ENCODE data around the gene ERGIC1. TPM values are rescaled to one million over a fixed set of nuclear protein-coding genes. Genes with fewer than 3 reads are reported as not detected.

The ERGIC1 gene
- total and polyA plus RNA-seq, 2 of the 13 experiments (the other 11 are each of a cell fraction or from before 2014, with no cell fraction given), result 78.5 to 184 TPM

DNA sequence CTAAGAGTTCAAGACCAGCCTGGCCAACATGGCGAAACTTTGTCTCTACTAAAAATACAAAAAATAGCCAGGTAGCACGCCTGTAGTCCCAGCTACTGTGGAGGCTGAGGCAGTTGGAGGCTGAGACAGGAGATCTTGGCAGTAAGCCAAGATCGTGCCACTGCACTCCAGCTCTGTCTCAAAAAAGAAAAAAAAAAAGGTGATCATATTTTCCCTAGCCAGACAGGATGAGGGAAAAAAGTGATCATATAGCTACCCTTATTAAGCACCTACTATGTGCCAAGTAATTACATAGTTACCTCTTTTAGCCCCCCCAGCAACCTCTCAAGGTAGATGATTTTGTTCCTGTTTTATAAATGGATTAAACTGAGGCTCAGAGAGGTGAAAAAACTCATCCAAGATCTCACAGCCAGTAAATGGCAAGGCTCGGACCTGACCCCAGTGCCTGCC lies 107.0 kb downstream of the ERGIC1 start:
- no peak overlapping the region for H3K4me3 ChIP-seq (replicated peaks in 1 of 3; ENCODE audit: insufficient read depth in 1 of 3, low read depth in 2 of 3, low read length in 3 of 3)
- intact Hi-C loops (cut with micrococcal nuclease; ENCODE audit: unreplicated experiment) (no loop called here), in situ Hi-C loops (cut with HindIII; ENCODE audit: extremely low pct_ligation_motif_present, low pct_unique_long_range_greater_than_20kb) (no loop called here)
- ChIA-PET POLR2A (no interaction called here), CTCF (ENCODE audit: low intra/inter-chr PET ratio, low total read pairs) (no interaction called here)
- no peaks in the 10 kb centered on the region for H4K20me1 ChIP-seq (ENCODE audit: insufficient read depth, low read length)
- no peaks in the 10 kb centered on the region for H3K9me3 ChIP-seq (ENCODE audit: low read length)
- H3K9ac ChIP-seq (ENCODE audit: insufficient read depth, low read depth, low read length), result no peak overlapping the region
- FAIRE-seq, result no peak
- no peaks in the 10 kb centered on the region for H3K4me1 ChIP-seq (ENCODE audit: insufficient read depth, low read length)
- 94% methylated on average over 4 of the region's 4 CpGs for WGBS (ENCODE audit: low lambda C conversion rate)
- no TSS peak for BruUV-seq (replicated peaks)
- no peak overlapping the region for H3K27ac ChIP-seq (ENCODE audit: extremely low read length, insufficient read depth, low read length)
- H3K36me3 ChIP-seq (replicated peaks in 1 of 2; ENCODE audit: control insufficient read depth in 1 of 2, insufficient read depth in 2 of 2, low read length in 2 of 2), result peaks cover 20 to 65% of the 10 kb centered on the region in 2 experiments
- H3K27me3 ChIP-seq (ENCODE audit: control insufficient read depth in 1 of 2, insufficient read depth in 2 of 2, low read length in 2 of 2), result no peaks in the 10 kb centered on the region
- no peak overlapping the region for H3K4me2 ChIP-seq (ENCODE audit: low read depth, low read length)
- no peak for DNase-seq (ENCODE audit: low spot score)
- no peak for TF ChIP-seq RFX1 (IDR thresholded peaks at IDR 0.05)
- TF ChIP-seq ZNF547 (CRISPR knock-in tag; IDR thresholded peaks at IDR 0.05), result no peak
- TF ChIP-seq, protein P1, sequence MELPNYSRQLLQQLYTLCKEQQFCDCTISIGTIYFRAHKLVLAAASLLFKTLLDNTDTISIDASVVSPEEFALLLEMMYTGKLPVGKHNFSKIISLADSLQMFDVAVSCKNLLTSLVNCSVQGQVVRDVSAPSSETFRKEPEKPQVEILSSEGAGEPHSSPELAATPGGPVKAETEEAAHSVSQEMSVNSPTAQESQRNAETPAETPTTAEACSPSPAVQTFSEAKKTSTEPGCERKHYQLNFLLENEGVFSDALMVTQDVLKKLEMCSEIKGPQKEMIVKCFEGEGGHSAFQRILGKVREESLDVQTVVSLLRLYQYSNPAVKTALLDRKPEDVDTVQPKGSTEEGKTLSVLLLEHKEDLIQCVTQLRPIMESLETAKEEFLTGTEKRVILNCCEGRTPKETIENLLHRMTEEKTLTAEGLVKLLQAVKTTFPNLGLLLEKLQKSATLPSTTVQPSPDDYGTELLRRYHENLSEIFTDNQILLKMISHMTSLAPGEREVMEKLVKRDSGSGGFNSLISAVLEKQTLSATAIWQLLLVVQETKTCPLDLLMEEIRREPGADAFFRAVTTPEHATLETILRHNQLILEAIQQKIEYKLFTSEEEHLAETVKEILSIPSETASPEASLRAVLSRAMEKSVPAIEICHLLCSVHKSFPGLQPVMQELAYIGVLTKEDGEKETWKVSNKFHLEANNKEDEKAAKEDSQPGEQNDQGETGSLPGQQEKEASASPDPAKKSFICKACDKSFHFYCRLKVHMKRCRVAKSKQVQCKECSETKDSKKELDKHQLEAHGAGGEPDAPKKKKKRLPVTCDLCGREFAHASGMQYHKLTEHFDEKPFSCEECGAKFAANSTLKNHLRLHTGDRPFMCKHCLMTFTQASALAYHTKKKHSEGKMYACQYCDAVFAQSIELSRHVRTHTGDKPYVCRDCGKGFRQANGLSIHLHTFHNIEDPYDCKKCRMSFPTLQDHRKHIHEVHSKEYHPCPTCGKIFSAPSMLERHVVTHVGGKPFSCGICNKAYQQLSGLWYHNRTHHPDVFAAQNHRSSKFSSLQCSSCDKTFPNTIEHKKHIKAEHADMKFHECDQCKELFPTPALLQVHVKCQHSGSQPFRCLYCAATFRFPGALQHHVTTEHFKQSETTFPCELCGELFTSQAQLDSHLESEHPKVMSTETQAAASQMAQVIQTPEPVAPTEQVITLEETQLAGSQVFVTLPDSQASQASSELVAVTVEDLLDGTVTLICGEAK (IDR thresholded peaks at IDR 0.05), result no peak
- TF ChIP-seq, protein P1 (CRISPR knock-in tag; IDR thresholded peaks at IDR 0.05), result no peak
- TF ChIP-seq ZNF619 (CRISPR knock-in tag; IDR thresholded peaks at IDR 0.05), result no peak
- TF ChIP-seq ZNF713 (CRISPR knock-in tag; IDR thresholded peaks at IDR 0.05), result no peak
- TF ChIP-seq LCORL (IDR thresholded peaks at IDR 0.05), result peak; percentile 72
- TF ChIP-seq LCORL (CRISPR knock-in tag; IDR thresholded peaks at IDR 0.05), result no peak
- no peak for TF ChIP-seq TAF15 (IDR thresholded peaks at IDR 0.05; ENCODE audit: low read depth, low read length, poor library complexity, severe bottlenecking)
- no peak for ATAC-seq
- H2AFZ ChIP-seq (ENCODE audit: low read length), result no peak overlapping the region
- H3K79me2 ChIP-seq (ENCODE audit: insufficient read depth, low read length), result no peaks in the 10 kb centered on the region
